GM21576 (cell line): Measurements from ENCODE around the gene RHOF.
A peak's percentile ranks its signal among the peaks of the same experiment; 100 is the strongest.

ENCODE experiments used
- ATAC-seq: cut with Tn5 transposase; IDR thresholded peaks from one replicate; pipeline ENCODE4 v1.9.1; 2021; ENCODE audit warnings: mild to moderate bottlenecking, moderate library complexity; ENCODE audit not compliant: unreplicated experiment

The RHOF gene

DNA sequence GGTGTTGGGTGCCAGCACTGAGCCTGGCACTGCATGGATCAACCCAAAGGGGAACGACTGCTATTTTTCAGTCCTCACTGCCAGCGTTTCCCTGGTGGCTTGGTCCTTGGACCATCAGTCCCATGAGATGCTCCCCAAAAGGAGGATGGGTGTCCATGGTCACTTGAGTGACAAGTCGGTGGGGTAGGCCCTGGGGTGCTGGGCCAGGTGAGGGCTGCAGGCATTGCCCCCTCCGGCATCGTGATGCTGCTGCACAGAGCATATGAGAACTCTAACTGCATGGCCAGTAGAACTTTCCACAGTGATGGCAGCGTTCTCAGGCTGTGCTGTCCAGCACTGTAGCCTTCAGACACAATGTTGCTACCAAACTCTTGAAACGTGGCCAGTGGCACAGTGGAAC lies 26.6 kb upstream of the RHOF start:
- no peak for ATAC-seq

- no peak for ATAC-seq
Observed at GRCh38 chr12:121819212-121819949, 25.9 kb upstream of the RHOF start.

- ATAC-seq: no peak
Observed at GRCh38 chr12:121817648-121818043, 24.2 kb upstream of the RHOF start.

DNA sequence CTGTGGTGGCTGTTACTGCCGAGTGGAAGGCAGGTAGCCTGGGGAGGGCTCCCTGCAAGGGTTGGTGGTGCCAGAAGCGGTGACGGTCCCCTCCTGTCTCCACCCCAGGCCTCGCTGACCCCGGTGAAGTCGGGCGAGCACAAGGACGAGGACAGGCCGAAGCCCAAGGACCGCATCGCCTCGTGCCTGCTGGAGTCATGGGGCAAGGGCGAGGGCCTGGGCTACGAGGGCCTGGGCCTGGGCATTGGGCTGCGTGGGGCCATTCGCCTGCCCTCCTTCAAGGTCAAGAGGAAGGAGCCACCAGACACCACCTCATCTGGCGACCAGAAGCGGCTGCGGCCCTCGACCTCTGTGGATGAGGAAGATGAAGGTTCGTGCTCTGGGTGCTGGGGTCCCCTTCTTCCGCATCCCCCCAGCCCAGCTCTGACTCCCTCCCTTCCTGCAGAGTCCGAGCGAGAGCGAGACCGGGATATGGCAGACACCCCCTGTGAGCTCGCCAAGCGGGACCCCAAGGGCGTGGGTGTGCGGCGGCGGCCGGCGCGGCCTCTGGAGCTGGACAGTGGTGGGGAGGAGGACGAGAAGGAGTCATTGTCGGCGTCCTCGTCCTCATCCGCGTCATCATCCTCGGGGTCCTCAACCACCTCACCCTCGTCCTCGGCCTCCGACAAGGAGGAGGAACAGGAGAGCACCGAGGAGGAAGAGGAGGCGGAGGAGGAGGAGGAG lies 23.6 kb upstream of the RHOF start:
- ATAC-seq: no peak

DNA sequence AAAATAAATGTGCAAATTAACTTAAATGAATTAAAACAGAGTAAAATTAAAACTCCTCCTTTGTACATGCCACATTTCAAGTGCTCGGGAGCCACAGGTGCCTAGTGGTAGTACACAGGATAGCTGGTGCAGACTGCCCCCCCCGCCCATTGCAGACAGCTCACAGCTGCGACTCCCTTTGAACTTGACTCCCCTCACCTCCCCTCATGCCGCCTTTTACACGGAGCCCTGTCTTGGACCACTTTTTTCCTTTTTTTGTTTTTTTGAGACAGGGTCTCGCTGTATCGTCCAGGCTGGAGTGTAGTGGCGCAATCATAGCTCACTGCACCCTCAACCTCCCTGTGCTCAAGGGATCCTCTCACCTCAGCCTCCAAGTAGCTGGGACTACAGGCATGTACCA lies 21.8 kb upstream of the RHOF start:
- ATAC-seq: no peak

GRCh38 chr12:121814429-121815119 lies 21.1 kb upstream of the RHOF start:
- no peak for ATAC-seq

- ATAC-seq: no peak
Observed at GRCh38 chr12:121813951-121814350, 20.5 kb upstream of the RHOF start.

GRCh38 chr12:121812921-121813896 lies 19.7 kb upstream of the RHOF start:
- ATAC-seq: no peak

DNA sequence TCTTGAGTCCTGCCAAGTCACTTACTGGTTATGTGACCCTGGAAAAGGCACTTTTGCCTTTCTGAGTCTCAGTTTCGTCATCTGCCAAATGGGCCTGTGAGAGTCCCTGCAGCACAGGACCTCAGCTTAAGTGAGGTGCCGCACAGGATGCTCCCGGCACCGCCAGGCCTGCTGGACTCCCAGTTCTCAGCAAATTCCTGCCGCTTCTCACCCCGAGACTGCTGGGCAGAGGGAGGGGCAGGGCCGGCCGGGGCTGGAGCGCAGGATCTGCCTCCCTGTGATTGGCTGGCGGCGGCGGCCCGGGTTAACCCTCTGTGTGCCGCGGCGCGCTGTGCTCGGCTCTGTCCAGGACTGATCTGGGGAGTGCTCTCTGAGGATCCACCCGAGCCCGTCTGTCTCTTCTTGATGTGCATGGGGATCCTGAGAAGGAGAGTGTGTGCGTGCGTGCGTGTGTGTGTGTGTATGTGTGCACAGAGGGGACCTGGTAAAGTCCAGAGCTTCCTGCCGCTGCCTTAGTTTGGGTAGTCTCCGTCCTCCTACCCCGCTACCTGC lies 18.9 kb upstream of the RHOF start:
- ATAC-seq: no peak

- peak; percentile 52 for ATAC-seq
Observed at GRCh38 chr12:121811434-121812319, 18.2 kb upstream of the RHOF start.

GRCh38 chr12:121810833-121811433 lies 17.4 kb upstream of the RHOF start:
- no peak for ATAC-seq

DNA sequence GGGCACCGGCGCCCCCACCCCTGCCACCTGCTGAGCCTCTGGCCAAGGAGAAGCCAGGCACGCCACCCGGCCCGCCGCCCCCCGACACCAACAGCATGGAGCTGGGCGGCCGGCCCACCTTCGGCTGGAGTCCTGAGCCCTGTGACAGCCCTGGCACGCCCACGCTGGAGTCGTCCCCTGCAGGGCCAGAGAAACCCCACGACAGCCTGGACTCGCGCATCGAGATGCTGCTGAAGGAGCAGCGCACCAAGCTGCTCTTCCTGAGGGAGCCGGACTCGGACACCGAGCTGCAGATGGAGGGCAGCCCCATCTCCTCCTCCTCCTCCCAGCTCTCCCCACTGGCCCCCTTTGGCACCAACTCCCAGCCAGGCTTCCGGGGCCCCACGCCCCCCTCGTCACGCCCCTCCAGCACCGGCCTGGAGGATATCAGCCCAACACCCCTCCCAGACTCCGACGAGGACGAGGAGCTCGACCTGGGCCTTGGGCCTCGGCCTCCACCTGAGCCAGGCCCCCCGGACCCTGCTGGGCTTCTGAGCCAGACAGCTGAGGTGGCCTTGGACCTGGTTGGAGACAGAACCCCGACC lies 16.8 kb upstream of the RHOF start:
- ATAC-seq: no peak

- no peak for ATAC-seq
Observed at GRCh38 chr12:121809712-121810116, 16.2 kb upstream of the RHOF start.

DNA sequence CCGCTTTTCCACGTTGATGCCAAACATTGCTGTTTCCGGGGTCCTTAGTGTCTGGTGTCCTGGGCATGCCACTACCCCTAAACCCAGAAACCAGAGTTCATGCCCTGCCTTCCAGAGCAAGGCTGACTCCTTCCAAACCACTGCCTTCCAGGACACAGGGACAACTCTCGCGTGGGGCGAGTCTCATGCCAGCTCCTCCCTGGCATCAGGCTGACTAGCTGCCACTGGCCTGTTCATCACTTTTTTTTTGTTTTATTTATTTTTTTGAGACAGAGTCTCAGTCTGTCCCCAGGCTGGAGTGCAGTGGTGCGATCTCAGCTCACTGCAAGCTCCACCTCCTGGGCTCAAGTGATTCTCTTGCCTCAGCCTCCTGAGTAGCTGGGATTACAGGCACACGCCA lies 15.1 kb upstream of the RHOF start:
- ATAC-seq: no peak

DNA sequence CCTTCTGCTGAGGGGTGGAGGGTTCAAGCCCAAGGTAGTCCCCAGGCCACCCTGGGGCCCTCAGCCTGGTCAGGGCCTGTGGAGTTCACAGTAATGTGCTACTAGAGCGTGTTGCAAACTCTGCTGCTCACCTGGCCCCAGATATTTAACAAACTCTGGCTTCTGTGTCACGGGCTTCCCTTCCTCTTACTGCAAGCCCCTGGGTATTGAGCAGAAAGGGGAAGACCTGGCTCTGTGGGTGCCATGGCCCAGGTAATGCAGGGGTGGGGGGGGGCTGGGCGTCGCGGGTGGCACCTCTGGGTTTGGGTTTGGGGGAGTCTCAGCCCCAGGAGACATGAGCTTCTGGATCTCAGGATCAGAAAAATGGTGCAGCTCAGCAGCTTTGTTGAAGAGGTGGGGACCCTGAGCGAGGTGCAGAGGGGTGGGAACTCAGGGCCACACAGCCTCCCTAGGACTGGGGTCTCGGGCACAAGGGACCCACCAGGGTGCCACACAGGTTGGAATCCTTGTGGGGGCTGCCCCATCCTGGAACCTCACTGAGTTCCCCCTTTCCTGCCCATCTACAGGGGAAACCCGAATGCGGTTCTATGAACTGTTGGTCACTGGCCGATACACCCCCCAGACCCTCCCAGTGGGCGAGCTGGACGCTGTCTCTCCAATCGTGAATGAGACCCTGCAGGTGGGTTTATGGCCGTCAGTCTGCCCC lies 14.3 kb upstream of the RHOF start:
- no peak for ATAC-seq

DNA sequence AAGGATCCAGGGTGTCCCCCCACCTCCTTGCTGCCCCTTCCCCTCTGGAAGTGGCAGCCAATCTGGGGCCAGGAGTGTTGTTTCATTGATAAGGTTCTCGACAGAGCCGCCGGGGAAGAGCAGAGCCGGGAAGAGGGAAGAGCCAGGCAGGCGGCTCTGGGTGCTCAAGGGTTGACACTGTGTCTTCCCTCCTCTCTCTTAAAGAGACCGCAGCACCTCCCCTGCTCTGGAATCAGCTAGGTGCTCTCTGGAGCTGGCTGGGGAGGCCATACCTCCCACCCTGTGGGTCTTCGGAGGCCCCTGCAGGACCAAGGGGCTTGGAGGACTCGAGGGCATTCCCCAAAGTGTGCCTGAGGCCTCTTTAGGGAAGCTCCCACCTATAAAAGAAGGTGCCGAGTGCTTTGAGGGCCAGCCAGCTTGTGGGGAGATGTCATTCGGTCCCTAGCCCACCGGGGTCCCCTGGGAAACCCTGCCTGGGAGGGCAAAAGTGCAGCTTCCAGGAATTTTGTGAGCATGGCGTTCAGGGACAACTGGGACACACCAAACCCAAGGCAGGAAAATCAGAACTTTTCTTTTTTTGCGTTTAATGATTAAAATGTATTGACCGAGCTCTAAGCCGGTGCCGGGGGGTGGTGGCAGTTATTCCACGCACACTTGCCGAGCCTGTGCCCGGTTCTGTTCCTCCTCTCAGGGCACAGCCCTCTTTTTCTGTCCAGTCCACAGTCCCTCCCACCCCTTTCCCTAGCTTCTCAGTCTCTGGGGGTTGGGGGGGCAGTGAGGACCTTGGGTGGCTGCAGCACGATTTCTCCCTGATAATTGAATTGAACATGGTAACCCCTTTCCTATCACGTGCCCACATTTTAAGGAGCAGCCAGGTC lies 13.3 kb upstream of the RHOF start:
- no peak for ATAC-seq

DNA sequence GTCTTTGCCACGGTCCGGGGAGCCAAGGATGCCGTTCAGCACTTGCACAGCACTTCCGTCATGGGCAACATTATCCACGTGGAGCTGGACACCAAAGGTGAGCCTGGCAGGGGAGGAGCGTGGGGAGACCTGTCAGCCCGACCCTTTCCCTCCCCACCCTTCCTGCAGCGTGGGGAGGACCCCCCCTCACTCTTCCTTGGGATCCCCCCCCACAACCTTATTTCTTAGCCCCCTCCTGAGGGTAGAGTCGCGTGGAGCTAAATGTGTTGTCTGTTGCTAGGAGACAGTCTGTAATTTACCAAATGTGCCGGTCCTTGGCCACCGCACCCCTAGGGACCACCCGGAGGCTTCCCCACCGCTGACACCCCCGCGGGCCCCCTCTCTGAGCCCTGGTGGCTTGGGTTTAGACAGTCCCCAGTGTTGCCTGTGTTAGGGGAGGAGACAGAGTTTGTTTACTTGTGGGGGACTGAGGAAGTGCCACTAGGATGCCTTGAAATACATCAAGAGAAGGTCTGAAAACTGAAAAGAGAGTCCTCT lies 12.6 kb upstream of the RHOF start:
- ATAC-seq: no peak
